ENCODE measurements around the gene CLSTN2.

The CLSTN2 gene

GRCh38 chr3:139988472-139989156 is 53.6 kb downstream of the CLSTN2 start:
- Histone ChIP-seq H3K27ac (ENCODE audit: extremely low read depth, low read depth, low read length) (no peak overlapping the region), H3K9me3 (ENCODE audit: control insufficient read depth, insufficient read depth, low read depth, low read length) (no peaks in the 10 kb centered on the region), H3K4me3 (ENCODE audit: low read depth, low read length) (no peak overlapping the region), H3K4me1 (ENCODE audit: control insufficient read depth, insufficient read depth, low read length) (no peaks in the 10 kb centered on the region), H3K36me3 (ENCODE audit: control insufficient read depth in 2 of 2, insufficient read depth in 1 of 2, low read length in 2 of 2) (no peaks in the 10 kb centered on the region)
- TF ChIP-seq SP7 (tag by site-specific recombination; IDR thresholded peaks at IDR 0.05): no peak
- TF ChIP-seq KLF7 (tag by site-specific recombination; IDR thresholded peaks at IDR 0.05; ENCODE audit: borderline replicate concordance): no peak
- no peak for TF ChIP-seq PRDM2 (tag by site-specific recombination; IDR thresholded peaks at IDR 0.05; ENCODE audit: borderline replicate concordance)
- no peak for TF ChIP-seq ZNF670 (tag by site-specific recombination; IDR thresholded peaks at IDR 0.05; ENCODE audit: low read depth)
- TF ChIP-seq ZNF350 (tag by site-specific recombination; IDR thresholded peaks at IDR 0.05): no peak
- TF ChIP-seq ZNF677 (tag by site-specific recombination; IDR thresholded peaks at IDR 0.05): no peak
- TF ChIP-seq ZNF248 (tag by site-specific recombination; IDR thresholded peaks at IDR 0.05): no peak
- TF ChIP-seq, protein P1, sequence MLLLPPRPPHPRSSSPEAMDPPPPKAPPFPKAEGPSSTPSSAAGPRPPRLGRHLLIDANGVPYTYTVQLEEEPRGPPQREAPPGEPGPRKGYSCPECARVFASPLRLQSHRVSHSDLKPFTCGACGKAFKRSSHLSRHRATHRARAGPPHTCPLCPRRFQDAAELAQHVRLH (tag by site-specific recombination; IDR thresholded peaks at IDR 0.05): no peak
- no peak for TF ChIP-seq SCRT1 (tag by site-specific recombination; IDR thresholded peaks at IDR 0.05; ENCODE audit: borderline replicate concordance)
- TF ChIP-seq, protein P2, sequence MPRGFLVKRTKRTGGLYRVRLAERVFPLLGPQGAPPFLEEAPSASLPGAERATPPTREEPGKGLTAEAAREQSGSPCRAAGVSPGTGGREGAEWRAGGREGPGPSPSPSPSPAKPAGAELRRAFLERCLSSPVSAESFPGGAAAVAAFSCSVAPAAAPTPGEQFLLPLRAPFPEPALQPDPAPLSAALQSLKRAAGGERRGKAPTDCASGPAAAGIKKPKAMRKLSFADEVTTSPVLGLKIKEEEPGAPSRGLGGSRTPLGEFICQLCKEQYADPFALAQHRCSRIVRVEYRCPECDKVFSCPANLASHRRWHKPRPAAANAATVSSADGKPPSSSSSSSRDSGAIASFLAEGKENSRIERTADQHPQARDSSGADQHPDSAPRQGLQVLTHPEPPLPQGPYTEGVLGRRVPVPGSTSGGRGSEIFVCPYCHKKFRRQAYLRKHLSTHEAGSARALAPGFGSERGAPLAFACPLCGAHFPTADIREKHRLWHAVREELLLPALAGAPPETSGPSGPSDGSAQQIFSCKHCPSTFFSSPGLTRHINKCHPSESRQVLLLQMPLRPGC (tag by site-specific recombination; IDR thresholded peaks at IDR 0.05): no peak
- no peak for TF ChIP-seq ZNF514 (tag by site-specific recombination; IDR thresholded peaks at IDR 0.05)
- no peak for TF ChIP-seq ZFHX2 (tag by site-specific recombination; conservative IDR thresholded peaks at IDR 0.05)
- TF ChIP-seq YY1 (tag by site-specific recombination; IDR thresholded peaks at IDR 0.05): no peak
- TF ChIP-seq ZNF223 (tag by site-specific recombination; IDR thresholded peaks at IDR 0.05): no peak
- TF ChIP-seq KLF1 (tag by site-specific recombination; IDR thresholded peaks at IDR 0.05): no peak
- no peak for TF ChIP-seq ZNF239 (tag by site-specific recombination; IDR thresholded peaks at IDR 0.05)
- no peak for TF ChIP-seq PATZ1 (tag by site-specific recombination; IDR thresholded peaks at IDR 0.05)
- TF ChIP-seq ZNF274 (IDR thresholded peaks at IDR 0.05; ENCODE audit: low read length): no peak
- no peak for TF ChIP-seq ZNF274 (tag by site-specific recombination; IDR thresholded peaks at IDR 0.05; ENCODE audit: borderline replicate concordance)
- TF ChIP-seq ZNF140 (tag by site-specific recombination; IDR thresholded peaks at IDR 0.05): no peak
- TF ChIP-seq ZBTB17 (tag by site-specific recombination; IDR thresholded peaks at IDR 0.05): no peak
- ChIA-PET CTCF (no interaction called here), POLR2A (no interaction called here)

Measured in HEK293 (cell line).